Stimulated activated naive CD4-positive, alpha-beta T cell (primary cell): ENCODE measurements around the gene COL4A2.
A peak's percentile ranks its signal among the peaks of the same experiment; 100 is the strongest.
"Not testable (repeated sequence)": the region's sequence is repeated elsewhere in the genome, so short reads cannot be mapped to it uniquely, and the experiment has no call there.

Experiments
- DNase-seq, 6 experiments: peaks; one replicate each; lab custom pipeline; 2025; lab: John Stamatoyannopoulos, UW

Gene COL4A2

GRCh38 chr13:110518226-110518525 is 211.1 kb downstream of the COL4A2 start:
- DNase-seq = no peak

DNA sequence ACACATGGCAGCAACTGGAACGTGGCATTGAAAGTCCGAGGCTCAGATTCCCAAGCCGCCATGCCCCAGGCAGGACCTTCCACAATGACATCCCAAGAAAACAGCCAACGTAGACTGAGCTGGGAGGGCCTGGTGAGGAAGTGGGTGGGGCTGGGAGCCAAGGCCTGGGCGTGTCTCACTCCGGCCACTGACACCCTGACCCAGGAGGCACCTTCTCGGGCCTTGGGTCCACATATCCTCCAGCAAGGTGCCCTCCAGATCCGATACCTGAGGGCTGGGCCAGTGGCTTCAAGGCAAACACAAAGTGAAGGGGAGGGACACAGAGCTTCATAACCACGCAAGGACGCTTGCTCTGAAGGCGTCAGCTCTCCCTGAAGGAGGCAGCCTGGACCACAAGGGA is 211.5 kb downstream of the COL4A2 start:
- no peak for DNase-seq

GRCh38 chr13:110519046-110519445 is 212.0 kb downstream of the COL4A2 start:
- no peak for DNase-seq

DNA sequence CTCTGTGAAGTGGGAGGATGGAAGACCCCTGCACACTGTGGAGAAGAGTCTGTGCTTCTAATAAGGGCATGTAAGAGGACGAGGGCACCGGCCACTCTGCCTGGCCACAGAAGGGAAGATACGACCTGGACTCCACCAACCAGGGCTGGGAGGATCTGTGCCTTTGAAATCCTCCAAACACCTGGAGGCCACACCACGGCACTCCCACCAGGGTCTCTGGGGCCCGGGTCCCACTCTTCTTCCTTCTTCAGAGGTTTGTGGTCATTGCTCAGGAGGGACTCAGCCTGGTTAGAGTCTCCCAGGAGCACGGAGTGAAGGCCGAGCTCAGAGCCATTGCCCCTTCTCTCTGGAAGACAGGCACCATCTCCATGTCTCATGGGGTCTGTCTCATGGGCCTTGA is 212.4 kb downstream of the COL4A2 start:
- DNase-seq = no peak

DNA sequence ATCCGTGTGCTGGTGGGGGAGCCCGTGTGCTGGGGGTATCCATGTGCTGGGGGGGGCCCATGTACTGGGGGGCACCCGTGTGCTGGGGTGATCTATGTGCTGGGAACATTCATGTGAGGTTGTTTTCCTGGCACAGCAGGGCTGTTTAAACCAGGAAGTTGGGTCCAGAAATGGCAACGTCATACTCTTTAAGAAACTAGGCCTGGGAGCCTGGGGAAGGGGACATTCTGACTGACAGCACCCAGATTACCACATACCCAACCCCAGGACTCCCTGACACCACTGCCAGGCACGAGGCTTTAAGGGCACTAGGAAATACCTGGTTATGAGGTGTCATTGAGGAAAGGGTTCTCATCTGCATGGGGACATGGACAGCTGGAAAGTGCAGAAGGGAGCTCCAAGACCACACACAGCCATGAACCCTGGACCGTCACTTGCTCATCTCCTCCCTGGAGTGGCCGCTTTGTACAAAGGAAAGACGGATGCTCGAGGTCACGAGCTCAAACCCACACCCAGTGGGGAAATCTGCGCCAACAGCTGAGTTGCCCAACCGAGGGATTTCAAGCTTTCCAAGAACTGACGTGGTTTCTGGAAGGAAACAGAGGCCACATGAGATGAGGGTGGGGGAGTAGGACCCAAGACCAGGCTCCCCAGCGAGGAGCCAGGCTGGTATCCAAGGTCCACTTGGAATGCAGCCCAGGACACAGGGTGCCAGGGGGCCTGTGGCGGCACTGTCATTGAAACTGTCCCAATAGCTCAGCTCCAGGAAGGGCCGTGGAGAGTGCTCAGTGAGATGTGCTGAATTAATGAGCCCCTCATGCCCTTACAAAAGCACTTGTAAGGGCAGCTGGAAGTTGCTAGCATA is 213.6 kb downstream of the COL4A2 start:
- DNase-seq = no peak

DNA sequence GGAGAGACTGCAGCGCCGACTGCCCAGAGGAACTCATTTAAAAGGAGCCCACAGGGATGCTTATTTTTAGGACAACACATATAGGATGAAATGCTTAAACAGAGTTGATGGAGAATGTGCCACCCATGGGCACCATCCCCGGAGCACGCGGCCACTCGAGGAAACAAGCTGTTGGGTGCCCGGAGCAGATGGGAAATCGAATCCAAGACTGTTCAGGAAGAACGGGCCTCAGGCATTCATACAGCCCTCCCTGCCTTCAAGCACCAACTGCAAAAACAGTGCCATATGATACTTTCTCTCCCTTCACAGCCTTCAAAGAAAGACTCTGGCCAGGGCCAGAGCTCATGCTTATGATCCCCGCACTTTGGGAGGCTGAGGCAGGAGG is 214.2 kb downstream of the COL4A2 start:
- no peak for DNase-seq

DNA sequence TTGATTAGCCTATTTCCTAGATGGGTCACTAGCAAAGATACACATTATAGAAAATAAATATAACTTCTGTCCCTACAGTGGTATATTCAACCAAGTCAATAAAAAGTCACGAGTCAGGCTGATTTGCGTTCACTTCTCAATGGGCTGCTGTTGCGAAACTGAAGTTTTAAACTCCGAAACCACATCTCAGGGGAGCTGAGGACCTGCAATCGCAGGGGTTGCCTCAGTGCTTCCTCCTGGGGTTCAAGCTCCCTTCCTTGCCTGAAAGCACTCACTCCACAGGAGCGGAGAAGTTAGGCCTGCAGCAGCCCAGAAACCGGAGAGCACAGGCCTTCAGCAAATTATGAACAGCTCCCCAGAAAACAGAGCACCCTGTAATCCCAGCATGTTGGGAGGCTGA is 214.9 kb downstream of the COL4A2 start:
- DNase-seq = no peak

GRCh38 chr13:110522721-110523120 is 215.6 kb downstream of the COL4A2 start:
- no peak for DNase-seq

GRCh38 chr13:110523180-110523579 is 216.1 kb downstream of the COL4A2 start:
- DNase-seq = no peak

DNA sequence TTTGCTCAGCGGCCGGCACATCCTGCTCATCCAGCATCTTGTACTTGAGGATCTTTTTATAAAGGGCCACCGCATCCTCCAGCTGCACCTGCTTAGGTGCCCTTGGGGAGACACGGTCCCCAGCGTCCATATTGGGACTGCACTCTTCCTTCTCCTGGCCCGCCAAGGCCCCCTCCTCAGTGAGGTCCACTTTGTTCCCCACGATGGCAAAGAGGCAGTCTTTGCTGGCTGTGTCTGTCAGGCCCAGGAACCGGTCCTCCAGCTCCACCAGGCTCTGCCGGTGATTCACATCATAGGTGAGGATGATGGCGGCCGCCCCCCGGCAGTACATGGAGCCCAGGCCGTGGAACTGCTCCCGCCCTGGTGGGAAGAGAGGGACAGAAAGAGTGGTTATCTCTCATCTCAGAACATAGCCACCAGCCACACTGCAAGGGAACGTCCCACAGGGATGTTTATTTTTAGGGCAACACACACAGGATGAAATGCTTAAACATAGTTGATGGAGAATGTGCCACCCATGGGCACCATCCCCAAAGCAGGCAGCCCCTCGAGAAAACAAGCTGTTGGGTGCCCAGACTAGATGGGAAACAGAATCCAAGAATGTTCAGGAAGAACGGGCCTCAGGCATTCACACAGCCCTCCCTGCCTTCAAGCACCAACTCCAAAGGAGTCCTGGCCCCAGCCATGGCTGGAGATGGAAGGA is 216.9 kb downstream of the COL4A2 start:
- no peak for DNase-seq

- peak in 2 of 6 experiments; percentile 7 to 8 for DNase-seq
These were observed 217.6 kb downstream of the COL4A2 start for GRCh38 chr13:110524541-110525257.

DNA sequence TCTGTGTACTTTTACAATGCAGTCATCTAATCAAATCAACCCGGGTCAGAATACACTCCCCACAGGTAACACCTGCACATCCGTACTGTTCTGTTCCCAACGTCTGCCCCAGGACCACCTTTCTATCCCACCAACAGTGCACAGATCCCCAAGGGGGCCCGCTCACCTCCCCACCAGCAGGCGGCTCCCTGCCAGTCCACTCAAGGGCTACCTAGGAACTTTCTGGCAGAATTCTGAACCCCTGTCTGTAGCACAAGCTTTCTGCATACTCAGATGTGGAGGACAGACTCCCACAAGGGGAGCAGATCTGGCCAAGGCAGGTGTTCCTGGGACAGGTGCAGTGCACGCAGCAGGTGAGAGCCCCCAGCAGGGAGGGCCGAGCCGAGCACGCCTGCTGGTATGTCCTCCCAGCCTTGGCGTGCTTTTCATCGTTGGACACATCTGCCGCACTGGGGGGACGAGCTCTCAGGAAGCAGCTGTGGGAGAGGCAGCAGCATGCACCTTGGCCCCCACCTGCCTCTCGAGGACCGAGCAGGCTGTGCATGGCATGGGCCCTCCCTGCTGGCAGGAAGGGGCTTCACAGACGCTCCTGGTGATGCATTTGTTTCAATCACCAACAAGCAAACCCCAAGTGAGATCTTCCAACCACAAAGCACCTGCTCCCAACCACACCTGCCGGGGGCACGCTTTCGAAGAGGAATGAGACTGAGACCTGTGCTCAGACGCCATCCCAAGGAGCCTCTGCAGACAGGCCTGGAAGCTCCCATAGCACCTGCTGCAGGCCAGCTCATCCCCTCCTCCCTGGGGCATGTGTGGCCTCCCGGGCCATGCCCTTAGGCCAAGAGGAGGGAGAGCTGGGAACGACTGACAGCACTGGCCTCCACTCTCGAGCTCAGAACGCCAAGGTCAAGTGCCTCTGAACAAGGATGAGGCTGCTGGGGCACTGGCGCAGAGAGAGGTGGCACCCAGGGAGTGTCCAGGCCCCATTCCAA is 218.5 kb downstream of the COL4A2 start:
- peak in 2 of 6 experiments; percentile 10 to 11 for DNase-seq

DNA sequence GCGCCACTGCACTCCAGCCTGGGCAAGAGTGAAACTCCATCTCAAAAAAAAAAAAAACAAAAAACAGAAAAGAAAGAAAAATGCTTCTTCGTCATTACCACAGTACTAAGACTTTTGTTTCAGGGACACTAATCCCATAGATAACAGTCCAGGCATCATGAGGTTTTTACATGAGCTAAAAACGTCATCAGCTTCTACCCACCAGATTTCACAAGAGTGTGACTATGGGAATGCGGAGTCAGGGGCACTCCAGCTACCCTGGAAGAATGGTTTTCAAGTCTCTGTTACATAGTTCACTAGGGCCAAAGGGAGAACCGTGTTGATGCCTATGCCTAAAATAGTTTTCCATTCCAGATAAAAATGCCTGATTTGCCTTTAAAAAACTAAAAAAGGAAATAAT is 221.3 kb downstream of the COL4A2 start:
- no peak for DNase-seq

- DNase-seq = no peak
These were observed 221.8 kb downstream of the COL4A2 start for GRCh38 chr13:110528911-110529310.

DNA sequence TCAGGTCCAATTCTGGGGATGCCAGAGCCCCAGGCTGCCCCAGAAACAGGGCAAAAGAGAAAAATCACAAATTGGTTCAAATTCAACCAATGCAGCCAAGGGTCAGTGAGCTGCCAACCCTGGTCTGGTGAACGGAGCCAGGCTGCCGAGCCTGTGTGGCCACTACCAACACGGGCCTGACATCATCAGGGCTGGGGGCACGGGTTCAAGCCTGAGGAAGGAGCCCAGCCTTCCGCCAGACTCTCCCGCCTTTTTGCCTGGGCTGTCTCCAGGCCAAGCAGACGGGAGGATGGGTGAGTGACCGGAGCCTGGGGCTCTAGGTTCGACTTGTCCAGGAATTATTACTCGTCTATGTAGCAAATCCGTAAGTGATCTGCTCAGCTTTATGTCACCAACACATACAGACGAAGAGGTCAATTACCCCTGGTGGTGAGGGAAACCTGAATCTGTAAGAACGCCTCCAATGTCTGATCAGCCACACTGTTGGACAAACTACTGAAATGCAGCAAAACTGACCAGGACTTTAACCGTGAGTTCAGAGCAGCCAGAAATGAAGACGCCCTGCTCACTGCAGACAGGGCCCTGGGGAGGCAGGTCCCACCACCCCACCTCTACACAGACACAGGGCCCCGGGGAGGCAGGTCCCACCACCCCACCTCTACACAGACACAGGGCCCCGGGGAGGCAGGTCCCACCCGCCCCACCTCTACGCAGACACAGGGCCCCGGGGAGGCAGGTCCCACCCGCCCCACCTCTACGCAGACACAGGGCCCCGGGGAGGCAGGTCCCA is 222.6 kb downstream of the COL4A2 start:
- no peak for DNase-seq

GRCh38 chr13:110531100-110531499 is 224.0 kb downstream of the COL4A2 start:
- no peak for DNase-seq

- no peak for DNase-seq
These were observed 224.6 kb downstream of the COL4A2 start for GRCh38 chr13:110531671-110532083.

DNA sequence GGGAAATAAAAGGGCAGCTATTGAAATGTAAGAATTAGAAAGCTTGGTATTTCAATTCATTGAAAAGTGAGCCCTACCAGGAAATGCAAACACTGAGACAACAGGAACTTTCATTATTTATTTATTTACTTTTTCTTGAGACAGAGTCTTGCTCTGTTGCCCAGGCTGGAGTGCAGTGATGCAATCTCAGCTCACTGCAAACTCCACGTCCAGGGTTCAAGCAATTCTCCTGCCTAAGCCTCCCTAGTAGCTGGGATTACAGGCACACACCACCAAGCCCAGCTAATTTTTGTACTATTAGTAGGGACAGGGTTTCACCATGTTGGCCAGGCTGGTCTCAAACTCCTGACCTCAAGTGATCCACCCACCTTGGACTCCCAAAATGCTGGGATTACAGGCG is 225.2 kb downstream of the COL4A2 start:
- DNase-seq = not testable (repeated sequence)

DNA sequence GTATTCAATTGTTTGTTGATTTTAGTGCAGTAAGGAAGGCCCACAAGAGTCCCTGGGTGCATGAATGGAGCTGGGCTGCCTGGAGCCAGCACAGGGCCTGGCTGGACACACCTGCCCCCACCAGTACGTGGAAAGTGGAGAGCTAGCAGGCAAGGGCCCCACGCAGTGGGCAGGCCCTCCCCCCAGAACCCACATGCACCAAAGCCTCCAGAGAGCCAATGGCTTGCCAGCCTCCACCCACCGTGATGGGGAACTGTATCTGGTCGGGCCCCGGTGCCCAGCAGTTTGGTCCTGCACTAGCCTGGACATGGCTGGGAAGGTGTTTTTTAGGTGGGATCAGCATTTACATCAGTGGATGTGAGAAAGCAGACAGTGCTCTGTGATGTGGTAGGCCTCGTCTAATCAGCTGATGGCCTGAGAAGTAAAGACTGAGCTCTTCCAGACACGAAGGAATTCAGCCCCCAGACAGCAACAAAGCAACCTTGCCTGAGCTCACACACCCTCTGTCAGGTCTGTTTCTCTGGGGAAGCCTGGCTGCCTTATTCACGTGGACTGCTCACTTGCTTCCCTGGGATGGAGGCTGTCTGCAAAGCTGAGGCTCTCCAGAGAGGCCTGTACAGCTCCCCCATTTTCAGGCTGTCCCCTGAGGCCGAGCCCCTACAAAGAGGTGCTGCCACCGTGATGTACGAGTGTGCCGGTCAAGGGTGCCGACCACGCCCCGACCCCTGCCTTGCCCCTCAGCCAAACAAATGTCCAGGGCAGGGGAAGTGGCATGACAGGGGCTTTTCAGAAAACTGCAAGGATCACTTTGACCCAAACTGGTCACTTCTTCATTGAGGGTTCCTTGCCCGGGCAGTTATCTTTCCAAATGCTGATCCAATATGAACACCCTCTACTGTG is 226.9 kb downstream of the COL4A2 start:
- no peak for DNase-seq

GRCh38 chr13:110535526-110535925 is 228.4 kb downstream of the COL4A2 start:
- DNase-seq = no peak
